GM12872 (cell line): ENCODE measurements around the gene KLF7.

Experiments used
- CTCF ChIP-seq: IDR thresholded peaks from 3 replicates; pipeline ENCODE4 v1.5.1; 2011; ENCODE audit warnings: low read depth, mild to moderate bottlenecking, low read length, moderate library complexity; ENCODE audit not compliant: insufficient read depth

Gene KLF7

DNA sequence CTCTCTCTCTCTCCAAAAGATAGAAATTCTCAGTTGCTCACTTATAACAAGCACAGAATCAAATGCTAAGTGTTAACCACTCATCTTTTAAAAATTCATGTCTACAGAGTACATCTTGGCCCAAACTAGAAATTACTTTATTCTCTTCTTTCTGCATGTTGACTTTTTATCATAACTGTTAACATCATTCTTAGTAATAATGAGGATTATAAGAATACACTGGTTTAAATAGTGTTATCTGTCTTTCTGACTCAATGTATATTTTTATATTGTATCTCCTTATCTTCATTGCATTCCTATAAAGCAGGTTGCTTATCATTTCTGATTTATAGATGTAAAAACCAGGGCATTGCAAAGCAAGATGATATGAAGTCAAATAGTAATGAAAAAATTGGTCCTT is 17.8 kb upstream of the KLF7 start:
- no peak for TF ChIP-seq CTCF

GRCh38 chr2:207182911-207183310 is 17.2 kb upstream of the KLF7 start:
- TF ChIP-seq CTCF: no peak

- no peak for TF ChIP-seq CTCF
These were observed 16.0 kb upstream of the KLF7 start for GRCh38 chr2:207181526-207182274.

DNA sequence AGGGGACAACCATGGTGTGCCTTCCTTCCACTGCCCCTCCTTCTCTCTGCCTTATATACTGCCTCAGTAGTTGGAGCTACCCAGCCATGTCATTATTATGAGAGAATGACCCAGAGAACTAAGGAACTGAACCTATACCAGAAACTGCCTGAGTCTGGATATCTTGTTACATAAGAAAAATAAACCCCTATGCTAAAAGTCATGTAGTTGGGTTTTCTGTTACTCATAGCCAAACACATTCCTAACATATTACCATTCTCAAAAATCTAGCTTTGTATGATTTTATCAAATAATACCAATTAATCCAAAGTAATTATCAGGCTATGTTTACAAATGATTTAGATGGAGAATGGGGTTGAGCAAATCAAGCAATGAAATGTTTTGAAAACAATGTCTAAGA is 15.0 kb upstream of the KLF7 start:
- no peak for TF ChIP-seq CTCF

- TF ChIP-seq CTCF: no peak
These were observed 10.5 kb upstream of the KLF7 start for GRCh38 chr2:207176247-207176646.

- TF ChIP-seq CTCF: no peak
These were observed 7.9 kb upstream of the KLF7 start for GRCh38 chr2:207173641-207174040.

- TF ChIP-seq CTCF: no peak
These were observed 1.6 kb upstream of the KLF7 start for GRCh38 chr2:207167099-207167923.
